ENCODE results near the gene SRRM4.

The SRRM4 gene

GRCh38 chr12:118981285-118982211 lies at the start of gene SRRM4:
Gene SRRM4, plus strand, starts transcription at chr12:118981541. Its CDS starts 342 bp downstream, at chr12:118981883.
- DNase-seq (ENCODE audit: low read depth): no peak
- TF ChIP-seq CTCF (conservative IDR thresholded peaks at IDR 0.05; ENCODE audit: control insufficient read depth, insufficient read depth, low read depth, low read length): no peak
- no peak within 1 kb of the TSS for H3K4me3 ChIP-seq (ENCODE audit: control insufficient read depth, low read depth, low read length)

- no peak for TF ChIP-seq CTCF (conservative IDR thresholded peaks at IDR 0.05; ENCODE audit: control insufficient read depth, insufficient read depth, low read depth, low read length)
- DNase-seq (ENCODE audit: low read depth): no peak
- no peak overlapping the region for H3K4me3 ChIP-seq (ENCODE audit: control insufficient read depth, low read depth, low read length)
Observed at GRCh38 chr12:118946256-118946655, 35.1 kb upstream of the SRRM4 start.

- no peak for TF ChIP-seq CTCF (conservative IDR thresholded peaks at IDR 0.05; ENCODE audit: control insufficient read depth, insufficient read depth, low read depth, low read length)
Observed at GRCh38 chr12:118958520-118958919, 22.8 kb upstream of the SRRM4 start.

GRCh38 chr12:118959348-118959747 lies 22.0 kb upstream of the SRRM4 start:
- no peak for DNase-seq (ENCODE audit: low read depth)
- TF ChIP-seq CTCF (conservative IDR thresholded peaks at IDR 0.05; ENCODE audit: control insufficient read depth, insufficient read depth, low read depth, low read length): no peak
- no peak overlapping the region for H3K4me3 ChIP-seq (ENCODE audit: control insufficient read depth, low read depth, low read length)

More at GRCh38 chr12:118958520-118958919, 22.8 kb upstream of the SRRM4 start:
- DNase-seq (ENCODE audit: low read depth): no peak
- H3K4me3 ChIP-seq (ENCODE audit: control insufficient read depth, low read depth, low read length): no peak overlapping the region

GRCh38 chr12:118959985-118960560 lies 21.3 kb upstream of the SRRM4 start:
- no peak for DNase-seq (ENCODE audit: low read depth)
- H3K4me3 ChIP-seq (ENCODE audit: control insufficient read depth, low read depth, low read length): no peak overlapping the region
- no peak for TF ChIP-seq CTCF (conservative IDR thresholded peaks at IDR 0.05; ENCODE audit: control insufficient read depth, insufficient read depth, low read depth, low read length)

GRCh38 chr12:118960865-118961264 lies 20.5 kb upstream of the SRRM4 start:
- no peak for DNase-seq (ENCODE audit: low read depth)
- no peak for TF ChIP-seq CTCF (conservative IDR thresholded peaks at IDR 0.05; ENCODE audit: control insufficient read depth, insufficient read depth, low read depth, low read length)
- no peak overlapping the region for H3K4me3 ChIP-seq (ENCODE audit: control insufficient read depth, low read depth, low read length)

All from fibroblast of mammary gland (primary cell).